HepG2 (cell line): Measurements from ENCODE around the gene CXCR5. TPM values are rescaled to one million over a fixed set of nuclear protein-coding genes. Genes with fewer than 3 reads are reported as not detected.

Source experiments
- AHDC1 ChIP-seq: sonication (generic); formaldehyde crosslinking; IDR thresholded peaks from 2 replicates; pipeline ENCODE4 v1.5.1; 2020; ENCODE audit warnings: mild to moderate bottlenecking, missing genetic modification reagents, borderline replicate concordance
- BCL3 ChIP-seq: sonication (generic); formaldehyde crosslinking; IDR thresholded peaks from 2 replicates; pipeline ENCODE4 v1.5.1; 2020; ENCODE audit warnings: mild to moderate bottlenecking, missing genetic modification reagents, moderate library complexity
- CCAR2 ChIP-seq: fragments of 200-400 bp; formaldehyde crosslinking; optimal IDR thresholded peaks from 2 replicates; pipeline ENCODE3; 2018; ENCODE audit warnings: low read depth, mild to moderate bottlenecking, low read length, moderate library complexity
- HOXA7 ChIP-seq: sonication (generic); formaldehyde crosslinking; IDR thresholded peaks from 2 replicates; pipeline ENCODE4 v1.8.1; 2022; ENCODE audit warnings: mild to moderate bottlenecking, missing genetic modification reagents, moderate library complexity
- MBD4 ChIP-seq: IDR thresholded peaks from 2 replicates; pipeline ENCODE4 v1.6.1; 2012; ENCODE audit warnings: low read length, inconsistent platforms, borderline replicate concordance
- YEATS4 ChIP-seq: sonication (generic); formaldehyde crosslinking; IDR thresholded peaks from 2 replicates; pipeline ENCODE4 v1.4.0; 2020; ENCODE audit warnings: missing genetic modification reagents, borderline replicate concordance
- ZHX2 ChIP-seq, 2 experiments: sonication (generic) in 1 of 2; formaldehyde crosslinking in 1 of 2; IDR thresholded peaks; 2 replicates each; pipeline versions ENCODE4 v1.6.1 to v1.9.0; 2014 to 2022; ENCODE audit warnings: antibody characterized with exemption in 1 of 2, borderline replicate concordance in 1 of 2, inconsistent platforms in 1 of 2, low read depth in 1 of 2, missing genetic modification reagents in 1 of 2
- ZNF33B ChIP-seq: sonication (generic); formaldehyde crosslinking; IDR thresholded peaks from 2 replicates; pipeline ENCODE4 v1.5.1; 2020; ENCODE audit warnings: mild to moderate bottlenecking, missing genetic modification reagents
- ZNF451 ChIP-seq: sonication (generic); formaldehyde crosslinking; IDR thresholded peaks from 2 replicates; pipeline ENCODE4 v1.5.0; 2020; ENCODE audit warnings: mild to moderate bottlenecking, missing genetic modification reagents
- ZNF574 ChIP-seq: sonication (generic); formaldehyde crosslinking; IDR thresholded peaks from 2 replicates; pipeline ENCODE4 v1.4.0; 2020; ENCODE audit warnings: missing genetic modification reagents
- ZNF879 ChIP-seq: sonication (generic); formaldehyde crosslinking; IDR thresholded peaks from 2 replicates; pipeline ENCODE4 v1.8.1; 2023; ENCODE audit warnings: missing genetic modification reagents
- polyA plus RNA-seq, 8 experiments: library from polyadenylated mRNA; depleted of rRNA in 3 of 8; stranded (reverse) in 7 of 8; unstranded in 1 of 8; fragments of >200 nt; fragmentation: Illumina TruSeq in 4 of 8; extraction: Trizol in 4 of 8; gene quantifications; 2 replicates each; pipeline versions ENCODE4 v1.2.1 to v1.2.3, GENCODE V29; 2011 to 2016; ENCODE audit warnings: low read depth in 4 of 8, missing spikeins in 1 of 8, mixed read lengths in 1 of 8; ENCODE audit not compliant: insufficient read depth in 1 of 8
- total RNA-seq, 5 experiments: library from RNA; depleted of rRNA; stranded (reverse); fragments of >200 nt; fragmentation: Illumina TruSeq; extraction: Trizol; gene quantifications; 2 replicates each; pipeline ENCODE4 v1.2.3, GENCODE V29; 2016; ENCODE audit warnings: low read depth in 1 of 5

CXCR5 gene
- total and polyA plus RNA-seq, 2 of the 13 experiments (the other 11 are each of a cell fraction or from before 2014, with no cell fraction given), result not detected

GRCh38 chr11:118907051-118908042, 23.7 kb downstream of the CXCR5 start (continued):
- TF ChIP-seq ZHX2 (IDR thresholded peaks at IDR 0.05; ENCODE audit: low read depth) (no peak), ZHX2 (CRISPR knock-in tag; IDR thresholded peaks at IDR 0.05; ENCODE audit: borderline replicate concordance) (no peak), MBD4 (no peak), HOXA7 (CRISPR knock-in tag) (no peak), CCAR2 (no peak), ZNF879 (CRISPR knock-in tag) (no peak), YEATS4 (CRISPR knock-in tag) (no peak), AHDC1 (CRISPR knock-in tag) (no peak), ZNF574 (CRISPR knock-in tag) (0 out of 2 replicates have a peak, but pooled peaks have one; percentile 14), ZNF451 (CRISPR knock-in tag) (no peak), BCL3 (CRISPR knock-in tag) (no peak), ZNF33B (CRISPR knock-in tag) (no peak)
